ENCODE data around the gene DIAPH3.

DIAPH3 gene

DNA sequence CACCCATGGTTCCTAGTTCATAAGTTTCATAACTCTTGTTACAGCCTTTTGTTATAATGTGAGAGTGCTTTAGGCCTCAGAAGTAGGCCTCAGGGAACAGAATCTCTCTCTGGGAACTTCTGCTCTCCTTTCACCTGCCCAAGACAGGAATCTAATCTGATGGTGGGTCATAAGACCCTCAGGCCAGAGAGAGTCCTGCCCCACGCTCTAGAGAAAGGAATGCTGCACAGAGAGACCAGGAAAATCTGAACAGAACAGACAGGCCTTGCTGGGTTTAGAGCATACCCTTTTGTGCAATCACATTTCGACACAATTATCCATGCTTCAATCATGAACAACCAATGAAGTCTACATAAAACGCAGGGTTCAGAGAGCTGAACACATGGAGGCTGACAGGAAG, 3.4 kb upstream of the DIAPH3 start:
- TF ChIP-seq POLR2A (IDR thresholded peaks at IDR 0.05; ENCODE audit: low read depth, low read length): no peak
- DNase-seq (ENCODE audit: insufficient read length, low spot score) (no peak), FAIRE-seq (no peak)

DNA sequence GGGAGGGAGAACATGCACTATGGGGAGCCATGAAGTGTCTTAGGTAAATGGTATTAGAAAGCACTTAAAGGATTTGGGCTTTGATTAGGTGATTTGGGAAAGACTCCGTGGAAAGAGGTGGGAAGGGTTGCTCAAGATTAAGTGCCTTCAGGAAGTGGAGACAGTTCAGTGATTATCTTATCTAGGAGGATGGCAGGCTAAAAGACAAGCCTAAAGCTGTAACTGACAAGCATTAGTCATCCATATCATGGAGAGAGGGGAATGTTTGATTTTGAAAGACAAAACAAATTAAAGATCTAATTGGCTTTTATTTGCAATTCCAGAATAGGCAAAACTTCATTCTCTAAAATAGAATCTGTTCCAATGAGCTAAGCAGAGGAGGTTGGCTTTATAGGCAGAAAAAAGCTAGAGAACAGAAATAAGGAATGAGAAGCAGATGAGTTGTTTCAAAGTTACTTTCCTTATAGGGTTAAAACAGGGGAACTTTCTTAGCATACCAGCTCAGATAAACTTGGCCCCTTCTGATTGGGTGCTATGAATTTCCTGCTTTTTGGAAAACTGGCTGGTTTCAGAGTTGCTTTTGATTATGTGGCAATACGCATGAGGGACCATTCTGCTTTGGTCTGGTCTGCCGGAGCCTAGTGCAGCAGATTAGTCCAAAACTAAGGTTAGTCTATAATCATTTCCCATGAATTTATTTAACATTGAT, 1.8 kb upstream of the DIAPH3 start:
- TF ChIP-seq POLR2A (IDR thresholded peaks at IDR 0.05; ENCODE audit: low read depth, low read length): no peak
- FAIRE-seq: no peak
- DNase-seq (ENCODE audit: insufficient read length, low spot score): no peak

DNA sequence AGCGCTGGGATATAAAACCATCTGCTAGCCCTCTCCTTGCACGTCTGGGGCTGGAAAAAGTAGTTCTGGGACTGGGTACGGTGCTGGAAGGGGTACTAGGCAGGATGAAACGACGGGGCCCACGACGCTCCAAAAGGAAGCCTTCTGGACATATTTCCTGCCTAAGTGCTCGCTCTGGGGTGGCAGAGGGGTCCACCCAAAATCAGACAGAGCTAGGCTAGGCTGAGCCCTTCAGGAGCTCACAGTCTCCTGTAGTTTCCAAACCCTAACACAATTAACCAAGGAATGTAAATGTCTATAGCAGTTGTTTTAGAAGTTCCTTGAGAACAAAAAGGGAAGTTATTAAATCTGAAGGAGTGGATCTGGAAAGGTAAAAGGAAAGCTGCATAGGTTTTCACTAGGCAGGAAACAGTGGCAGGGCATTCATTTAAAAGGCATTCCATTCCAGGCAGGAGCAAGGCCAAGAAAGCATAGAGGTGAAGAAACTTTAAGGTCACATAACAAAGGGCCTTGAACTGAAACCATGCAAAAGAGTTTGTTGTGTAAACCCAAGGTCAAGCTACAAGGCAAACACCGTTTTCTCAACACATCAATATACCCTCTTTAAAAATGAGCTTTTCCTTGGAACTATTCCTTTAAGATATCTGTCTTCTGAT, 634 bp upstream of the DIAPH3 start:
- FAIRE-seq (peak; percentile 30), DNase-seq (ENCODE audit: insufficient read length, low spot score) (no peak)
- no peak for TF ChIP-seq POLR2A (IDR thresholded peaks at IDR 0.05; ENCODE audit: low read depth, low read length)

DNA sequence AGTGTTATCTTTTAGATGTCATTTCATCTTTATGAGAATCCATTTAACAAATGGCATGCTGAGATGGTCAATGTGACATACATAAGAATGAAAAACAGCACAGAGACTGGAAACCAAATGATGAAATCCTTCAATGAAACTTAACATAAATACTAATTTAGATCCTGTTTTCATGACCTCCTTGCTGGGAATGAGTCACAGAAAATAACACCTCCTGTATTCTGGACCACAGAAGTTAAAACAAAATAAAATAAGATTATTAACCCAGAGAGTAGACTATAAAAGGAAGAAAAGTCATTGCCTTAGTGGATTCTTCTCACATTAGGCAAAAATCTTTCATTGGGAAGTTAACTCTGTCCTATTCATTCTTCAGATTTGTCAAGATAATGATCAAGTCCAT, 1.6 kb downstream of the DIAPH3 start:
- TF ChIP-seq POLR2A (IDR thresholded peaks at IDR 0.05; ENCODE audit: low read depth, low read length): no peak
- FAIRE-seq (peak; percentile 41), DNase-seq (ENCODE audit: insufficient read length, low spot score) (no peak)

DNA sequence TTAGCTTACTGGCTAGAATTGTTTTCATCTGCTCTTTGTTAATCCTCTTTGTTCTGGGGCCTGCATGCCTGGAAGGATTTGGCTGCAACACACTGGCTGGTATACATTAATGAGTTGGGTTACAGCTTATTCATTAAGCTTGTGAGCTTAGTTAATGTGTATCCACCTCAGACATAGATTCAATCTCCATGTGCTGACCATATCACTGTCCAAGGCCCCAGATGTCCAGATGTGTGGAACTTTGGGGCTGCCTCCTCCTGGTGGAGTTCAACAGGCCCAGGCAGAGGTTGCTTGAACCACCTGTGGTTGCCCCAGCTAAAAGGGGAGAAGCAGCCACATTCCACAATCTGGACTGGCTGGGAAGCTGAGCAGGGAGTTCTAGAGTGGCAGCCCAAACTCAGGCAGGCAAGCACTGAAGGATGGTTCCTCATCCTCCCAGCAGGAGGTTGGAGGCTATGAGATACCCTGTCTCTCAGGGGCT, 5.4 kb downstream of the DIAPH3 start:
- no peak for TF ChIP-seq POLR2A (IDR thresholded peaks at IDR 0.05; ENCODE audit: low read depth, low read length)
- peak; percentile 53 for FAIRE-seq
- no peak for DNase-seq (ENCODE audit: insufficient read length, low spot score)

DNA sequence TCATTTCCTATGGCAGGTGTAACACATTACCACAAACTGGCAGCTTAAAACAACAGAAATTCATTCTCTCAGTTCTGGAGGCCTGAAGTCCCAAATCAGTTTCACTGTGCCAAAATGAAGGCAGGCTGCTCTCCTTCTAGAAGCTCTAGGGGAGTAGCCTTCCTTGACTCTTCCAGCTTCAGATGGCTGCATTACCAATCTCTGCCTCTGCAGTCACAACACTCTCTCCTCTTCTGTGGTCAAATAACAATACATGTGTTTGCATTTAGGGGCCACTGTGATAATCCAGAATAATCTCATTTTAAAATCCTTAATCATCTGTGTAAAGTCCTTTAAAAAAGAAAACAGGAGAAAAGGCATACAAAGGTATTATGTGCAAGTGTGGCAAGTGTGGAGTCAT, 7.8 kb downstream of the DIAPH3 start:
- DNase-seq (ENCODE audit: insufficient read length, low spot score) (no peak), FAIRE-seq (no peak)

DNA sequence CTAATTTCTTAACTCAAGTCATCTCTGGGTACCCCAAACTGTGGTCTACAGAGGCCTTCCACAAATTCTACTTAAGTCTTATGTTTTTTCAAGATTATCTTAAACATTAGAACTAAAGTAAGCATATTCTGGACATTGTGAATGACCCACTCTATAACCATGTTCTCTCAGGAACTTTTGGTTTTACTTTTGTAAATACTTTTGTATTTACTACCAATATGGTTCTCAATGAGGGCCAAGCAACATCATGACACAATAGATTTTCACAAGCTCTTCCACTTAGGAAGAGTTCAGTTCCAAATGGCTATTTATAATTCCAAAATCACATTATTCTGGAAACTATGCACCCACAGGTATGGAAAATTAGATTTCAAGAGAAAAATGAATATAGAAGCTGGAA, 10.8 kb downstream of the DIAPH3 start:
- DNase-seq (ENCODE audit: insufficient read length, low spot score) (no peak), FAIRE-seq (peak; percentile 11)
- TF ChIP-seq POLR2A (IDR thresholded peaks at IDR 0.05; ENCODE audit: low read depth, low read length): no peak

More for the DNA sequence above, 7.8 kb downstream of the DIAPH3 start:
- no peak for TF ChIP-seq POLR2A (IDR thresholded peaks at IDR 0.05; ENCODE audit: low read depth, low read length)

DNA sequence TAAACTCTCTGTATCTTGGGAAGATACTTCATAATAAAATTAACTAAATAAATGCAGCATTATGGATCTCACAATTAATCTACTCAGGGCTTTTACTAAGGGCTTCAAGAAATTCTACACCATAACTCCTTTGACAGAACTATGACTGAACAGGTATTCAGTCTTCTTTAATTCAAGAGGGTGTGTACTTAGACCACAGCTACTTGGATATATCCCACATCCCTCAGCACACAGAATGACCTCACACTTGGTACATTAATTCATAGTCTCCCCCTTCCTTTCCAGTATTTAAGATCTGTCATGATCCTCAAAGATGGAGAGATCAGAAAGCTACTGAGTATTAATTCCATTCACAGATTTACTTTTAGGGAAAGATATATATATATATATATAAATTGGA, 11.6 kb downstream of the DIAPH3 start:
- peak; percentile 20 for FAIRE-seq
- DNase-seq (ENCODE audit: insufficient read length, low spot score): no peak
- TF ChIP-seq POLR2A (IDR thresholded peaks at IDR 0.05; ENCODE audit: low read depth, low read length): no peak

DNA sequence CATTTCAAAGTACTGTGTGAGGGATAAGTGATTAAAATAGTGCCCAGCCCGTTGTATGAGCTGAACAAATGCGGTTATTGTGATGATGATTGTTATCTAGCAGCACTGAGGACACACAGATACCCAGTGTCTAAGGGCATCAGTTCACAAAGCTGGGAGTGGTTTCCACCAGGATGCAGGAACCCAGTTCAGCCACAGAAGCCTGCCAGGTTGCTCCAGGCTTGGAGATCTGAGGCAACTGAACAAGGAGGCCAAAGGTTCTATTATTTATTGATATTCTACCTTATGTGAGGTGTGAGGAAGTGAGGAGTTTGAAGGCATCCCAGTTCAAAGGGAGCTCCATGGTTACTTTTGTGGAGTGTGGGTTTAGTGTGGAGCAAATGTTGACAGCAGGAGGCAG, 13.2 kb downstream of the DIAPH3 start:
- TF ChIP-seq POLR2A (IDR thresholded peaks at IDR 0.05; ENCODE audit: low read depth, low read length): no peak
- peak; percentile 55 for FAIRE-seq
- DNase-seq (ENCODE audit: insufficient read length, low spot score): no peak

DNA sequence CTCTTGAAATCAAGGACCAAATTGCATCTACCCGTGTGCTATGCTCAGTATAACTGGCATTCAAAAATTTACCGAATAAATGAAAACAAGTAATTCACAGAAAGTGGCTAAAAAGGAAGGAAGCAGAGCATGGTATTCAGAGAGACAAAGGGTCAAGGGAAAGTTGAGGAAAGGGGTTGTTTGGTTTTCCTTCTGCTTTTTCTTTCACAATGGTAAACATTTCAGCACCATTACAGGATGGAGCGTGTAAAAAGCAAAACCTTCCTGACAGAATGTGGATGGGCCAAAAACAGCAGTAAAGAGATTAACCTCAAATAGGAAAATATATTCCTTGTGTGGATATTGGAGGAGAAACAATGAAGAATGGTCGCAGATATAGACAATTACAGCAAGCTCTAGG, 14.8 kb downstream of the DIAPH3 start:
- DNase-seq (ENCODE audit: insufficient read length, low spot score) (no peak), FAIRE-seq (no peak)
- TF ChIP-seq POLR2A (IDR thresholded peaks at IDR 0.05; ENCODE audit: low read depth, low read length): no peak

DNA sequence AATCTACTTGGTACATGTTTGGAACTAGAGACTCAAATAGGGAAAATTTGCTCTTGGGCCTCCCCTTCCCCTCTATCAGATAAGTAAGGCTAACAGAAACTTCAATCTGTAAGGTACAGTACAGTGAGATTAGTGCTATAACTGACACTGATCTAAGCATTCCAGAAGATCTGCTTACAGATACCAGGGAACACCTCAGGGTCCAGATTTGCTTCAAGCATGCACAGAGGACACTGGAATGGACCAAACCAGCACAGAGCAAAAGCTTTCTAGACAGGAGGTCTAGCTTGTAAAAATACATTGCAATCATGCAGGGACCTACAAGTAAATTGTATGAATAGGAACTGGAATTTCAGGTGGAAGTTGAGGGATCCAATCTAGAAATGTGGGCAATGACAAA, 16.4 kb downstream of the DIAPH3 start:
- DNase-seq (ENCODE audit: insufficient read length, low spot score) (no peak), FAIRE-seq (peak; percentile 48)
- no peak for TF ChIP-seq POLR2A (IDR thresholded peaks at IDR 0.05; ENCODE audit: low read depth, low read length)

DNA sequence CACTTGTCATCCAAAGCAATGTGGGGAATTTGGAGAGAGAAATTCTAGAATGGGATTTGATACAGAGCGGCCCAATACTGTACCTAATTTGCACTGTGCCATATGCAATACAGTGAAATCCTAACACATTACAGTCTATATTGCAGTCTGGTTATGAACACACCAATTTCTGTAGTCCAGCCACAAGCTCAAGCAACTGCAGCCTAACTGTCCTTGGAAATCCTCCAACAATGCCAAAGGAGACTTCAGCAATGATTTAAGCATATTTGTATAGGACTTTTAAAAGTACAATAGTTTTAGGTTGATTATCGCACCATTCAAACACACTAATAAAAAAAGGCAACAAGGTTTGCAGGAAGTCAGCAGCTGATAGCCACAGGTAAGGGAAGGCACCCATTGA, 17.3 kb downstream of the DIAPH3 start:
- TF ChIP-seq POLR2A (IDR thresholded peaks at IDR 0.05; ENCODE audit: low read depth, low read length): no peak
- FAIRE-seq (peak; percentile 64), DNase-seq (ENCODE audit: insufficient read length, low spot score) (no peak)

DNA sequence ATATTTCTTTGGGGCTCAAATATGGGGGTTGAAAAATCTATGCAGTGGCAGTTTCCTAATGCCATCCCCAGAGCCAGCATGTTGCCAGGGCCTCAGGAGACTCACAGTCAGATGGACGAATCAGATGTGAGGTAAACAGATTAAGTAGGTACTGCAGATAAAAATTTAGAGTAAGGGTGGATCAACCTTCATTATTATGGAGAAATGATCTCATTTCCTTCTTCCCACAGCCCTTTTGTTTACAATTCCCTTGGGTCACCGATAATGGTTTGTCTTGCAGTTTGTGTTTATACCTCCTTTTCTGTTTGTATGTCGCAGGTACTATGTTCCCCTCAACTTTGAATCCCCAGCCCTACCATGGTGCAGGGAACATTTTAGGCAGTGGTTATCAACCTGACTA, 20.0 kb downstream of the DIAPH3 start:
- TF ChIP-seq POLR2A (IDR thresholded peaks at IDR 0.05; ENCODE audit: low read depth, low read length): no peak
- DNase-seq (ENCODE audit: insufficient read length, low spot score): no peak
- FAIRE-seq: no peak

DNA sequence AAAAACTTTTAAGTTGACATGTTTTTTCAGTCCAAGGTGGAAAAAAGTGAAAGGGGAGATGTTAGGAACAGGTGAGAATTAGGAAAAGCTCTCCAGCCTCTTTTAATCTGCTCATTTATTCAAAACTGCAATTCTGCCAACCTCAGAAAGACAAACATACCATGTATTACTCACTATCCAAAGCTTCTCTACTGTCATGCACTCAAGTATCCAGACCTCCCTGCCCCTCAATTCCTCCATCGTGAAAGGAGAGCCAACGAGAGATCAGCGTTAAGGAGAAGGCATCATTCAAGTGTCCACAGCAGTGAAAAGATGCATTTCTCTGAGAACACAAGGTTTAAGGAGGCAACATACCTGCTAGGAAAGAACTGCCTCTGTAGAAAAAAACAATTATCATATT, 24.5 kb downstream of the DIAPH3 start:
- FAIRE-seq (no peak), DNase-seq (ENCODE audit: insufficient read length, low spot score) (no peak)
- no peak for TF ChIP-seq POLR2A (IDR thresholded peaks at IDR 0.05; ENCODE audit: low read depth, low read length)

DNA sequence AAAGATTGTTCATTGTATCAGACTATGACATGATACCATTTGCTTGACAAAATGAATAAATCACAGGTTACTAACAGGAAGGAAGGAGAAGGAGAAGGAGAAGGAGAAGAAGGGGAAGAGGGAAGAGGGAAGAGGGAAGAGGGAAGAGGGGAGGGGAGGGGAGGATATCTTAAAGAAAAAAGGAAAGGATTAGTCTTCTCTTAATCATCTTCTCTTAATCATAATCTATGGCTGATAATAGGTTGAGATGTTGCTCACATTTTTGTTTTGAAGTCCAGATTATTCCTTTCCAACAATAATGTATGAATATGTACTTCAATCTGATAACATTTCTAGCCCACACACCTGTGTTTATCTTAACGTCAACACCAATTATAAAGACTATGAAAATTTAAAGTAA, 25.1 kb downstream of the DIAPH3 start:
- no peak for TF ChIP-seq POLR2A (IDR thresholded peaks at IDR 0.05; ENCODE audit: low read depth, low read length)
- DNase-seq (ENCODE audit: insufficient read length, low spot score) (no peak), FAIRE-seq (peak; percentile 6)

All from H54 (cell line).